Peyer's patch (tissue), 4 donors: ENCODE results near the gene USO1. TPM values are rescaled to one million over a fixed set of nuclear protein-coding genes. Genes with fewer than 3 reads are reported as not detected.

Experiments
- DNase-seq, 3 donors: peaks; one replicate each; pipeline ENCODE4 v3.0.0-alpha.2; 2017 to 2019
- H3K27ac ChIP-seq, 4 donors: fragments of 200-600 bp; sonication (generic); one replicate each; pipeline ENCODE4 v1.5.1; 2016 to 2019
- H3K27me3 ChIP-seq, 2 donors: fragments of 200-600 bp; sonication (generic); one replicate each; pipeline ENCODE4 v1.5.1; 2019
- H3K36me3 ChIP-seq, 3 donors: fragments of 200-600 bp; sonication (generic); one replicate each; pipeline ENCODE4 v1.5.1; 2016 to 2019
- H3K4me1 ChIP-seq, 4 donors: fragments of 200-600 bp; sonication (generic); one replicate each; pipeline ENCODE4 v1.5.1; 2016 to 2019
- H3K4me3 ChIP-seq, 4 donors: fragments of 200-600 bp; sonication (generic); 1 replicate in 3 of 4; 2 replicates in 1 of 4; pipeline ENCODE4 v1.5.1; 2016 to 2019; ENCODE audit warnings: mild to moderate bottlenecking in 1 of 4
- H3K9me3 ChIP-seq, 4 donors: fragments of 200-600 bp; sonication (generic); one replicate each; pipeline ENCODE4 v1.5.1; 2016 to 2019; ENCODE audit warnings: mild to moderate bottlenecking in 1 of 4
- POLR2A ChIP-seq, 2 donors: fragments of 450-650 bp; IDR thresholded peaks; one replicate each; pipeline ENCODE4 v1.5.1; 2017; ENCODE audit warnings: antibody characterized with exemption in 2 of 2, mild to moderate bottlenecking in 2 of 2, moderate library complexity in 2 of 2
- total RNA-seq, 4 donors: library from RNA; depleted of rRNA; stranded (reverse); fragments of >200 nt; gene quantifications; one replicate each; pipeline ENCODE4 v1.1.0, GENCODE V29; 2016
- TF ChIP-seq, protein P1 (sequence below), 6 experiments: fragments of 450-650 bp in 4 of 6; fragments of 200-600 bp in 2 of 6; sonication (generic) in 1 of 6; IDR thresholded peaks; one replicate each; pipeline ENCODE4 v1.5.1; 2017 to 2019; ENCODE audit warnings: antibody characterized with exemption in 6 of 6, mild to moderate bottlenecking in 3 of 6, moderate library complexity in 1 of 6

The USO1 gene
- total RNA-seq, 4 donors from 2014 or later, result 34.5 to 106 (median 48.2) TPM

DNA sequence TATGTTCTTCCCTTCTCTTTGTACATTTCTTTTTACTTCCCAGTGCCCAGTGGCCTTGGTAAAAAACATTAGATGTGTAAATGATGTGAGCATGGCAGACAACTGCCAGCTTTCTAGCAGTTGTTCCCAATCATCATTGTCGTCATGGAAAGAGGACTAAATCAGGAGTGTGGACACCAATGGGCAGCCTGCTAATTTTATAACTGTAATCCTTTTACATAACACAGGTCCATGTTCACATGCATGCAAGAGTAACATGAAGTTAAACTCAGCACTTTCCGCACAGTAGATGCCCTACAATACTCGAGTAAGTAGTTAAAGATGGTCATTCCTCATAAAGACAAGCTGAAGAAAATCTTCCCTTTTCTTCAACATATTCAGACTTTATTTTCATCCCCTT, 27.8 kb upstream of the USO1 start:
- peak overlapping the region in 2 of 4 donors; percentile 13 to 25 for H3K27ac ChIP-seq
- no peak for TF ChIP-seq POLR2A (IDR thresholded peaks at IDR 0.05)
- TF ChIP-seq, protein P1, sequence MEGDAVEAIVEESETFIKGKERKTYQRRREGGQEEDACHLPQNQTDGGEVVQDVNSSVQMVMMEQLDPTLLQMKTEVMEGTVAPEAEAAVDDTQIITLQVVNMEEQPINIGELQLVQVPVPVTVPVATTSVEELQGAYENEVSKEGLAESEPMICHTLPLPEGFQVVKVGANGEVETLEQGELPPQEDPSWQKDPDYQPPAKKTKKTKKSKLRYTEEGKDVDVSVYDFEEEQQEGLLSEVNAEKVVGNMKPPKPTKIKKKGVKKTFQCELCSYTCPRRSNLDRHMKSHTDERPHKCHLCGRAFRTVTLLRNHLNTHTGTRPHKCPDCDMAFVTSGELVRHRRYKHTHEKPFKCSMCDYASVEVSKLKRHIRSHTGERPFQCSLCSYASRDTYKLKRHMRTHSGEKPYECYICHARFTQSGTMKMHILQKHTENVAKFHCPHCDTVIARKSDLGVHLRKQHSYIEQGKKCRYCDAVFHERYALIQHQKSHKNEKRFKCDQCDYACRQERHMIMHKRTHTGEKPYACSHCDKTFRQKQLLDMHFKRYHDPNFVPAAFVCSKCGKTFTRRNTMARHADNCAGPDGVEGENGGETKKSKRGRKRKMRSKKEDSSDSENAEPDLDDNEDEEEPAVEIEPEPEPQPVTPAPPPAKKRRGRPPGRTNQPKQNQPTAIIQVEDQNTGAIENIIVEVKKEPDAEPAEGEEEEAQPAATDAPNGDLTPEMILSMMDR (IDR thresholded peaks at IDR 0.05), result no peak
- H3K27me3 ChIP-seq, result no peaks in the 10 kb centered on the region
- no peak for DNase-seq
- no peaks in the 10 kb centered on the region for H3K36me3 ChIP-seq
- H3K4me1 ChIP-seq, result peaks cover 0 to 13% (median 2%) of the 10 kb centered on the region in 4 donors
- no peak overlapping the region for H3K4me3 ChIP-seq
- no peaks in the 10 kb centered on the region for H3K9me3 ChIP-seq

DNA sequence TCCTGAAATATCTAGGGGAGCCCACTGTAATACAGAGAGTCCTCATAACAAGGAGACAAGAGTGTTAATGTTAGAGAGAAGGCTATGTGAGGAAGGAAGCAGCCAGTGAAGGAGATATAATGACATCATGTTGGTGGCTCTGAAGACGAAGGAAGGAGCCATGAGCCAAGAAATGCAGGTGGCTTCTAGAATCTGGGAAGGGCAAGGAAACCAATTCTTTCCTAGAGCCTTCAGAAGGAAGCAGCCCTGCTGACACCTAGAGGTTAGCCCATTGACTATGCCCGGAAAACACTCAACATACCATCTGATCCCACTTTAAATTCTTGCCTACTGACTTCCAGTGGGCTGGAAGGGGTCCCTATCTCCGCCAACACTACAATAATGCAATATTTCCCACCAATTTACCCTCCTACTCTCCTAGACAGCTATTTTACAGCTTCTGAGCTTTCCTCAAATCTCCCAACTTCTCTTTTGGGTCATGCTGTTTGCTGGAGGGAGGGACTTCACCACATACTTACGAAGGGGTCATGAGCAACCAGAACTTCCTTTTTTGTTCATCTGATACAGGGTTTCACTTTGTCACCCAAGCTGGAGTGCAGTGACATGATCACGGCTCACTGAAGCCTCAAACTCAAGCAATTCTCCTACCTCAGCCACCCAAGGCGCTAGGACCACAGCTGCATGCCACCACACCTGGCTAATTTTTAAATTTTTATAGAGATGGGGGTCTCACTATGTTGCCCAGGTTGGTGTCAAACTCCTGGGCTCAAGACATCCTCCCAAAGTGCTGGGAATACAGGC, 26.0 kb upstream of the USO1 start:
- peak overlapping the region; percentile 38 to 71 (median 60) for H3K27ac ChIP-seq

DNA sequence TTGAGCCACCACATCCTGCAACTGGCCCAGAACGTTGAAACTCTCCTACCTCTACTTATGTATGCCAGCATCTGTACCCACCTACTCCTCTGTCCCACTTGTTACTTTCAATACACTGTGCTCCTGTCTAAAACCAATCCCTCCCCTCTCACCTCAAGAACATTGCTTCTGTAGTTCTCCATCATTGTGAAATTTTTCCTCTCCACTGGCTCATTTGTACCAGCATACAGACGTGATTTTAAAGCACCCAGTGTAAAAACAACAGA, 25.5 kb upstream of the USO1 start:
- DNase-seq, result no peak
- Histone ChIP-seq H3K9me3 (no peaks in the 10 kb centered on the region), H3K27me3 (no peaks in the 10 kb centered on the region), H3K4me1 (peaks cover 0 to 24% (median 2%) of the 10 kb centered on the region in 4 donors), H3K4me3 (no peak overlapping the region), H3K27ac (peak overlapping the region; percentile 38 to 71 (median 60)), H3K36me3 (no peaks in the 10 kb centered on the region)
- no peak for TF ChIP-seq POLR2A (IDR thresholded peaks at IDR 0.05)
- TF ChIP-seq, protein P1 (IDR thresholded peaks at IDR 0.05), result no peak

More for the DNA sequence above, 26.0 kb upstream of the USO1 start:
- Histone ChIP-seq H3K4me1 (peaks cover 0 to 21% (median 2%) of the 10 kb centered on the region in 4 donors), H3K27me3 (no peaks in the 10 kb centered on the region), H3K36me3 (no peaks in the 10 kb centered on the region), H3K4me3 (no peak overlapping the region), H3K9me3 (no peaks in the 10 kb centered on the region)
- TF ChIP-seq, protein P1 (IDR thresholded peaks at IDR 0.05), result no peak
- no peak for TF ChIP-seq POLR2A (IDR thresholded peaks at IDR 0.05)
- peak in 2 of 3 donors; percentile 44 to 57 for DNase-seq

DNA sequence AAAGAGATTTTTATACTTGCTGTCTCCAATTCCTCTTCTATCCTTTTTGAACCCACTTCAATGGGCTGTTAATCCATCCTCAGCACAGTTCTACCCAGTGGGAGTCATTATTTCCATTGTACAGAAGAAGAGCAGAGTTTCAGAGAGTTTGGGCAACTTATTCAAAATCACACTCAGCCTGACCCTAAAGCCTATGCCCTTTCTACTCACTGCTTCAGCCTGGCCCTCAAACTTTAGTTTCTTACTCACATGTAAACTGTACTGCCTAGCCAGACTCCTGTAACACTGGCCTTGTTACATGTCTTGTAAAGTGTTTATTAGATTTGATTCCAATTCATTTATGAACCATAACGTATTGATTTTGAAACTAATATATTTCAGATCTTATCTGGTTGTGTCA, 25.1 kb upstream of the USO1 start:
- Histone ChIP-seq H3K27me3 (no peaks in the 10 kb centered on the region), H3K36me3 (no peaks in the 10 kb centered on the region), H3K9me3 (no peaks in the 10 kb centered on the region), H3K4me3 (no peak overlapping the region), H3K27ac (peak overlapping the region; percentile 38 to 71 (median 60)), H3K4me1 (peaks cover 0 to 24% (median 2%) of the 10 kb centered on the region in 4 donors)
- DNase-seq, result no peak
- TF ChIP-seq, protein P1 (IDR thresholded peaks at IDR 0.05), result no peak
- TF ChIP-seq POLR2A (IDR thresholded peaks at IDR 0.05), result no peak

DNA sequence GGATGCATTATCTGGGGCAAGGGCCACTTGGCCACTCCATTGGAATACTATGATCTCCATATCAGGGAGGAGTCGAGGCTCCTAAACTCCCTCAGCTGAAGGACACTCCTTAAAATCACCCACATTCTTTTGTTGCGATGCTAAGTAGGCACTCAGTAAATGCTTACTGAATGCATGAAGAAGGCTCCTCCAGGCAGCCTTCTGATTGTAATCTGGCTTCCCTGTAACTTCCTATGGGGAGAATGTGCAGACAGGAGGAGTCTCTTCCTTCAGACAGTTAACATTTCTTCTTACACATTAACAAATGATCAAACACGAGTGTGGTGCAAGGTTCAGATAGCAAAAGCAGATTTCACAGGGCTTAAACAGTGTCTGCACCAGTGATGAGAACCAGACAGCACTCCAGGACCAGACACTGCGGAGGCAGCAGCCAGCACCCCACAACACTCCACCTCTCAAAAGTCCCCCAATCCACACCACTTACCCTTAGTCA, 21.4 kb upstream of the USO1 start:
- DNase-seq, result no peak
- Histone ChIP-seq H3K4me1 (peaks cover 0 to 12% (median 2%) of the 10 kb centered on the region in 4 donors), H3K9me3 (no peaks in the 10 kb centered on the region), H3K27me3 (no peaks in the 10 kb centered on the region), H3K36me3 (no peaks in the 10 kb centered on the region), H3K27ac (peak overlapping the region in 1 of 4 donors; percentile 37), H3K4me3 (no peak overlapping the region)
- no peak for TF ChIP-seq POLR2A (IDR thresholded peaks at IDR 0.05)
- TF ChIP-seq, protein P1 (IDR thresholded peaks at IDR 0.05), result no peak
